H9 (cell line): Measurements from ENCODE around the gene PIK3R5. TPM values are rescaled to one million over a fixed set of nuclear protein-coding genes. Genes with fewer than 3 reads are reported as not detected.

Experiments used
- DNase-seq: peaks from one replicate; pipeline ENCODE4 v3.0.0-alpha.2; 2017
- H2AFZ ChIP-seq: one replicate; pipeline ENCODE4 v1.6.1; 2013; ENCODE audit warnings: mild to moderate bottlenecking, low read length, control low read depth, moderate library complexity
- H2AK5ac ChIP-seq: 2 replicates; pipeline ENCODE4 v1.6.1; 2013; ENCODE audit warnings: low read length, control low read depth, mixed read lengths; ENCODE audit not compliant: insufficient read length
- H2BK120ac ChIP-seq: one replicate; pipeline ENCODE4 v1.6.1; 2013; ENCODE audit warnings: low read depth, mild to moderate bottlenecking, low read length, control low read depth, inconsistent platforms; ENCODE audit not compliant: poor library complexity, severe bottlenecking
- H2BK12ac ChIP-seq: 2 replicates; pipeline ENCODE4 v1.6.1; 2013; ENCODE audit warnings: low read length, control low read depth, mixed read lengths, low read depth; ENCODE audit not compliant: insufficient read length
- H2BK15ac ChIP-seq: 2 replicates; pipeline ENCODE4 v1.6.1; 2013; ENCODE audit warnings: low read depth, low read length, control low read depth
- H2BK20ac ChIP-seq: one replicate; pipeline ENCODE4 v1.6.1; 2013; ENCODE audit warnings: low read depth, mild to moderate bottlenecking, low read length, control low read depth, inconsistent platforms; ENCODE audit not compliant: poor library complexity, severe bottlenecking
- H2BK5ac ChIP-seq: 2 replicates; pipeline ENCODE4 v1.6.1; 2013; ENCODE audit warnings: low read length, control low read depth, mixed read lengths; ENCODE audit not compliant: insufficient read length
- H3K14ac ChIP-seq: 2 replicates; pipeline ENCODE4 v1.6.1; 2013; ENCODE audit warnings: low read length, control low read depth; ENCODE audit not compliant: insufficient read depth
- H3K18ac ChIP-seq: 2 replicates; pipeline ENCODE4 v1.6.1; 2013; ENCODE audit warnings: low read depth, mild to moderate bottlenecking, mixed read lengths, low read length, control low read depth; ENCODE audit not compliant: insufficient read length
- H3K23ac ChIP-seq: 2 replicates; pipeline ENCODE4 v1.6.1; 2013; ENCODE audit warnings: low read length, control low read depth, mixed read lengths, low read depth; ENCODE audit not compliant: insufficient read length
- H3K23me2 ChIP-seq: 2 replicates; pipeline ENCODE4 v1.6.1; 2013; ENCODE audit warnings: low read depth, mild to moderate bottlenecking, mixed read lengths, low read length, control low read depth; ENCODE audit not compliant: insufficient read length, poor library complexity, severe bottlenecking
- H3K27ac ChIP-seq: 2 replicates; pipeline ENCODE4 v1.5.1; 2013; ENCODE audit warnings: low read length, control low read depth, mixed read lengths, low read depth; ENCODE audit not compliant: insufficient read length
- H3K27me3 ChIP-seq: 2 replicates; pipeline ENCODE4 v1.6.1; 2013; ENCODE audit warnings: low read length, control low read depth, inconsistent platforms; ENCODE audit not compliant: insufficient read depth
- H3K4ac ChIP-seq: 2 replicates; pipeline ENCODE4 v1.6.1; 2013; ENCODE audit warnings: low read depth, mild to moderate bottlenecking, control low read depth, inconsistent platforms, low read length, moderate library complexity
- H3K4me1 ChIP-seq: 2 replicates; pipeline ENCODE4 v1.6.1; 2013; ENCODE audit warnings: low read length, control low read depth, inconsistent platforms; ENCODE audit not compliant: insufficient read depth
- H3K4me2 ChIP-seq: 2 replicates; pipeline ENCODE4 v1.6.1; 2013; ENCODE audit warnings: low read length, control low read depth, mixed read lengths; ENCODE audit not compliant: insufficient read length, insufficient read depth
- H3K56ac ChIP-seq: 2 replicates; pipeline ENCODE4 v1.6.1; 2013; ENCODE audit warnings: low read depth, mild to moderate bottlenecking, mixed read lengths, low read length, control low read depth; ENCODE audit not compliant: insufficient read length
- H3K79me1 ChIP-seq: 2 replicates; pipeline ENCODE4 v1.6.1; 2013; ENCODE audit warnings: low read depth, mild to moderate bottlenecking, moderate library complexity, low read length, control low read depth, inconsistent platforms; ENCODE audit not compliant: insufficient read depth, poor library complexity, severe bottlenecking
- H3K79me2 ChIP-seq: 2 replicates; pipeline ENCODE4 v1.6.1; 2013; ENCODE audit warnings: low read length, control low read depth, inconsistent platforms; ENCODE audit not compliant: insufficient read depth
- H3K9ac ChIP-seq: 2 replicates; pipeline ENCODE4 v1.6.1; 2013; ENCODE audit warnings: low read length, control low read depth, mixed read lengths; ENCODE audit not compliant: insufficient read length; ENCODE audit errors: extremely low read depth
- H3K9me3 ChIP-seq: one replicate; pipeline ENCODE4 v1.6.1; 2013; ENCODE audit warnings: low read depth, low read length, inconsistent platforms; ENCODE audit not compliant: control insufficient read depth
- H3T11ph ChIP-seq: one replicate; pipeline ENCODE4 v1.6.1; 2013; ENCODE audit warnings: mild to moderate bottlenecking, low read length, control low read depth, inconsistent platforms
- H4K20me1 ChIP-seq: one replicate; pipeline ENCODE4 v1.6.1; 2013; ENCODE audit not compliant: control insufficient read depth, insufficient read length, insufficient read depth
- H4K5ac ChIP-seq: 2 replicates; pipeline ENCODE4 v1.6.1; 2013; ENCODE audit warnings: low read depth, mild to moderate bottlenecking, mixed read lengths, low read length, control low read depth; ENCODE audit not compliant: insufficient read length
- H4K8ac ChIP-seq: replicated peaks from 2 replicates; pipeline ENCODE4 v1.6.1; 2013; ENCODE audit warnings: low read length, control low read depth, mixed read lengths, low read depth; ENCODE audit not compliant: insufficient read length
- H4K91ac ChIP-seq: 2 replicates; pipeline ENCODE4 v1.6.1; 2013; ENCODE audit warnings: low read depth, mild to moderate bottlenecking, moderate library complexity, mixed read lengths, low read length, control low read depth; ENCODE audit not compliant: insufficient read length
- H3K27ac Mint-ChIP-seq, 3 experiments: 2 replicates in 2 of 3; 3 replicates in 1 of 3; pipeline ENCODE4 v1.8.0; 2020 to 2021; ENCODE audit warnings: mixed read lengths in 3 of 3, mild to moderate bottlenecking in 1 of 3, moderate library complexity in 1 of 3
- H3K27me3 Mint-ChIP-seq: 2 replicates; pipeline ENCODE4 v1.8.0; 2021; ENCODE audit warnings: low read depth, mild to moderate bottlenecking, moderate library complexity, mixed read lengths
- H3K36me3 Mint-ChIP-seq, 3 experiments: 2 replicates in 2 of 3; 3 replicates in 1 of 3; pipeline ENCODE4 v1.8.0; 2020 to 2021; ENCODE audit warnings: low read depth in 3 of 3, mixed read lengths in 3 of 3; ENCODE audit not compliant: insufficient read depth in 1 of 3
- H3K4me1 Mint-ChIP-seq, 2 experiments: 2 replicates each; pipeline ENCODE4 v1.8.0; 2020; ENCODE audit warnings: mixed read lengths in 2 of 2
- H3K4me3 Mint-ChIP-seq, 2 experiments: 2 replicates in 1 of 2; 3 replicates in 1 of 2; pipeline ENCODE4 v1.8.0; 2020 to 2021; ENCODE audit warnings: mild to moderate bottlenecking in 2 of 2, mixed read lengths in 2 of 2, moderate library complexity in 1 of 2
- H3K9me3 Mint-ChIP-seq, 2 experiments: 2 replicates in 1 of 2; 3 replicates in 1 of 2; pipeline ENCODE4 v1.8.0; 2020; ENCODE audit warnings: mild to moderate bottlenecking in 2 of 2, mixed read lengths in 2 of 2, moderate library complexity in 1 of 2
- CTCF ChIP-seq: fragments of 200-600 bp; sonication (generic); conservative IDR thresholded peaks from 3 replicates; pipeline ENCODE4 v1.8.0; 2021; ENCODE audit warnings: antibody characterized with exemption, mild to moderate bottlenecking
- WGBS: extraction: QIAGEN DNeasy Blood & Tissue Kit; methylation state at CpG from one replicate; pipeline ENCODE4 v1.1.7; 2013; ENCODE audit warnings: missing lambda C conversion rate, low lambda C conversion rate, mixed read lengths; ENCODE audit not compliant: insufficient read length; ENCODE audit errors: extremely low coverage; 5-methylcytosine and 5-hydroxymethylcytosine counted together
- total RNA-seq: library from RNA; stranded (reverse); gene quantifications from 2 replicates; pipeline ENCODE4 v1.2.1, GENCODE V29; 2021

The PIK3R5 gene
- total RNA-seq, 1 experiment from 2014 or later: 1.4 TPM

GRCh38 chr17:8879410-8879809 lies 86.1 kb downstream of the PIK3R5 start:
- no peaks in the 10 kb centered on the region; the same call in 1 of the 2 replicates for H3K27me3 Mint-ChIP-seq
- Histone ChIP-seq H4K8ac (no peak overlapping the region), H3K56ac (no peak overlapping the region), H3K4me1 (peaks cover 5% of the 10 kb centered on the region; the same call in 1 of the 2 replicates), H3K9ac (no peak overlapping the region), H3K4me2 (no peak overlapping the region), H2BK120ac (no peak overlapping the region), H3K23ac (no peak overlapping the region), H2BK15ac (no peak overlapping the region), H4K91ac (no peak overlapping the region), H2BK12ac (no peak overlapping the region), H2AFZ (no peak overlapping the region), H3K79me1 (no peaks in the 10 kb centered on the region), H3K79me2 (no peaks in the 10 kb centered on the region), H2BK5ac (no peak overlapping the region), H3K23me2 (no peaks in the 10 kb centered on the region), H3K14ac (no peak overlapping the region), H3T11ph (no peak overlapping the region), H4K5ac (no peak overlapping the region), H2AK5ac (no peak overlapping the region), H3K4ac (no peak overlapping the region), H2BK20ac (no peak overlapping the region), H3K18ac (no peak overlapping the region), H3K27ac (no peak overlapping the region), H4K20me1 (no peaks in the 10 kb centered on the region), H3K9me3 (no peaks in the 10 kb centered on the region), H3K27me3 (no peaks in the 10 kb centered on the region)
- no CpG with 5 or more reads among the region's 7 CpGs for whole genome bisulfite sequencing
- H3K4me1 Mint-ChIP-seq: peaks cover 9% of the 10 kb centered on the region in 2 experiments
- no peak overlapping the region for H3K27ac Mint-ChIP-seq
- no peak for TF ChIP-seq CTCF
- H3K36me3 Mint-ChIP-seq: no peaks in the 10 kb centered on the region; a peak in 1 of 7 replicates
- H3K9me3 Mint-ChIP-seq: no peaks in the 10 kb centered on the region
- no peak for DNase-seq
- no peak overlapping the region for H3K4me3 Mint-ChIP-seq
